Parathyroid adenoma (tissue), 2 donors: ENCODE data around the gene MACROH2A1.

Source experiments
- H2AFZ ChIP-seq: fragments of 300-600 bp; sonication (generic); one replicate; pipeline ENCODE4 v1.7.0; 2017; ENCODE audit warnings: antibody characterized with exemption, mild to moderate bottlenecking
- H3K27ac ChIP-seq: fragments of 300-600 bp; sonication (generic); one replicate; pipeline ENCODE4 v1.7.0; 2017
- H3K27me3 ChIP-seq: fragments of 300-600 bp; sonication (generic); one replicate; pipeline ENCODE4 v1.7.0; 2017; ENCODE audit warnings: low read length; ENCODE audit not compliant: control insufficient read depth, insufficient read depth
- H3K36me3 ChIP-seq: fragments of 300-600 bp; sonication (generic); one replicate; pipeline ENCODE4 v1.7.0; 2017; ENCODE audit warnings: low read length; ENCODE audit not compliant: control insufficient read depth, insufficient read depth
- H3K4me1 ChIP-seq: fragments of 300-600 bp; sonication (generic); one replicate; pipeline ENCODE4 v1.7.0; 2017; ENCODE audit warnings: control low read depth
- H3K4me2 ChIP-seq: fragments of 300-600 bp; sonication (generic); one replicate; pipeline ENCODE4 v1.7.0; 2017; ENCODE audit warnings: low read length
- H3K4me3 ChIP-seq: fragments of 300-600 bp; sonication (generic); one replicate; pipeline ENCODE4 v1.7.0; 2017; ENCODE audit warnings: low read depth, low read length
- H3K79me2 ChIP-seq: fragments of 300-600 bp; sonication (generic); one replicate; pipeline ENCODE4 v1.7.0; 2017; ENCODE audit warnings: control low read depth
- H3K9ac ChIP-seq: fragments of 300-600 bp; sonication (generic); one replicate; pipeline ENCODE4 v1.7.0; 2017; ENCODE audit warnings: mild to moderate bottlenecking
- H3K9me3 ChIP-seq: fragments of 300-600 bp; sonication (generic); one replicate; pipeline ENCODE4 v1.7.0; 2017; ENCODE audit warnings: low read length; ENCODE audit not compliant: control insufficient read depth
- CTCF ChIP-seq: fragments of 300-600 bp; sonication (generic); IDR thresholded peaks from one replicate; pipeline ENCODE4 v1.7.0; 2017; ENCODE audit warnings: antibody characterized with exemption, mild to moderate bottlenecking
- donor health status: primary hyperparathyroidism.

The MACROH2A1 gene

GRCh38 chr5:135343413-135343812 lies 55.6 kb downstream of the MACROH2A1 start:
- no peak overlapping the region for H3K9ac ChIP-seq
- H2AFZ ChIP-seq = no peak overlapping the region
- H3K79me2 ChIP-seq = no peaks in the 10 kb centered on the region
- no peak for TF ChIP-seq CTCF
- H3K9me3 ChIP-seq = no peaks in the 10 kb centered on the region
- H3K4me2 ChIP-seq = no peak overlapping the region
- H3K36me3 ChIP-seq = no peaks in the 10 kb centered on the region
- H3K4me3 ChIP-seq = no peak overlapping the region
- no peak overlapping the region for H3K27ac ChIP-seq
- no peaks in the 10 kb centered on the region for H3K4me1 ChIP-seq
- H3K27me3 ChIP-seq = no peaks in the 10 kb centered on the region

- Histone ChIP-seq H3K9me3 (no peaks in the 10 kb centered on the region), H3K4me3 (no peak overlapping the region), H2AFZ (no peak overlapping the region), H3K27ac (no peak overlapping the region), H3K9ac (no peak overlapping the region), H3K4me2 (no peak overlapping the region), H3K36me3 (no peaks in the 10 kb centered on the region), H3K79me2 (no peaks in the 10 kb centered on the region), H3K27me3 (no peaks in the 10 kb centered on the region), H3K4me1 (no peaks in the 10 kb centered on the region)
- no peak for TF ChIP-seq CTCF
These were observed 56.5 kb downstream of the MACROH2A1 start for GRCh38 chr5:135342551-135342875.

GRCh38 chr5:135341696-135342550 lies 57.1 kb downstream of the MACROH2A1 start:
- H3K27me3 ChIP-seq = no peaks in the 10 kb centered on the region
- no peak overlapping the region for H3K27ac ChIP-seq
- no peaks in the 10 kb centered on the region for H3K4me1 ChIP-seq
- no peaks in the 10 kb centered on the region for H3K9me3 ChIP-seq
- no peak for TF ChIP-seq CTCF
- no peaks in the 10 kb centered on the region for H3K36me3 ChIP-seq
- H2AFZ ChIP-seq = no peak overlapping the region
- H3K4me3 ChIP-seq = no peak overlapping the region
- H3K4me2 ChIP-seq = no peak overlapping the region
- no peaks in the 10 kb centered on the region for H3K79me2 ChIP-seq
- H3K9ac ChIP-seq = no peak overlapping the region

- Histone ChIP-seq H3K4me2 (no peak overlapping the region), H3K36me3 (no peaks in the 10 kb centered on the region), H3K9me3 (no peaks in the 10 kb centered on the region), H3K27ac (no peak overlapping the region), H3K27me3 (no peaks in the 10 kb centered on the region), H3K79me2 (no peaks in the 10 kb centered on the region), H2AFZ (no peak overlapping the region), H3K4me1 (no peaks in the 10 kb centered on the region), H3K4me3 (no peak overlapping the region), H3K9ac (no peak overlapping the region)
- TF ChIP-seq CTCF = no peak
These were observed 57.9 kb downstream of the MACROH2A1 start for GRCh38 chr5:135341016-135341666.
